Ishikawa (cell line): Measurements from ENCODE around the gene TP53TG3B.
"Not testable (repeated sequence)": the region's sequence is repeated elsewhere in the genome, so short reads cannot be mapped to it uniquely, and the experiment has no call there.

Source experiments
- TAF1 ChIP-seq: IDR thresholded peaks from 2 replicates; pipeline ENCODE4 v1.6.1; 2012; ENCODE audit warnings: low read depth, mild to moderate bottlenecking
- TEAD4 ChIP-seq: IDR thresholded peaks from 2 replicates; pipeline ENCODE4 v1.6.1; 2012
- ZBTB7A ChIP-seq: IDR thresholded peaks from 2 replicates; pipeline ENCODE4 v1.6.1; 2012; ENCODE audit warnings: low read depth

Gene TP53TG3B, protein sequence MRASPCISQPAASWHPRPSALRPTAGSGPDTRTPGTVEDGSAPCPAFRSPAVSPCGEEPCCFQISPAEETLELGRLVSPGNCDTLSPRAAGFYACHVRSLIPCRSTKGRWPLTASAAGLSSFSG

GRCh38 chr16:33360541-33360940 is at the start of gene TP53TG3B:
TP53TG3B (plus strand) TSS chr16:33360841; CDS start chr16:33360909, 68 bp downstream.
- TF ChIP-seq TAF1, ZBTB7A, TEAD4: not testable (repeated sequence)
